ENCODE data around the gene OR4P4.

- TF ChIP-seq CTCF (IDR thresholded peaks at IDR 0.05) (no peak), POLR2A (IDR thresholded peaks at IDR 0.05) (no peak)
These were observed 20.2 kb downstream of the OR4P4 start for GRCh38 chr11:55655096-55655495.

Measured in thyroid gland (tissue), 4 donors.